HepG2 (cell line): Measurements from ENCODE around the gene SELENOW. TPM values are rescaled to one million over a fixed set of nuclear protein-coding genes. Genes with fewer than 3 reads are reported as not detected.
"Not testable (repeated sequence)": the region's sequence is repeated elsewhere in the genome, so short reads cannot be mapped to it uniquely, and the experiment has no call there.

Experiments
- ATAC-seq: fragments of 200-7000 bp; cut with Tn5 transposase; 3 replicates; pipeline ENCODE4 v1.9.1; 2020; ENCODE audit warnings: mild to moderate bottlenecking, moderate library complexity
- BruUV-seq: library from RNA; stranded (reverse); fragments of 400-500 nt; replicated peaks from 2 replicates; lab custom pipeline; 2021; lab: Mats Ljungman, UMichigan
- CTCF ChIA-PET: fragments of 300-600 bp; formaldehyde crosslinking; extraction: SDS; loops from one replicate; lab custom pipeline; 2021; ENCODE audit warnings: low total read pairs, inconsistent platforms, low intra/inter-chr PET ratio; lab: Yijun Ruan, JAX
- POLR2A ChIA-PET: fragments of 350-600 bp; sonication (Branson Sonifier 250); formaldehyde crosslinking; loops from one replicate; lab custom pipeline; 2020; ENCODE audit warnings: antibody characterized with exemption, inconsistent platforms; lab: Yijun Ruan, JAX
- DNase-seq: peaks from one replicate; pipeline ENCODE4 v3.0.0-alpha.2; 2015; ENCODE audit warnings: low spot score
- FAIRE-seq: peaks from 3 replicates; lab custom pipeline; 2011; peaks lifted over from hg19 to GRCh38; lab: Jason Lieb, UNC
- H2AFZ ChIP-seq: one replicate; pipeline ENCODE4 v1.6.1; 2011; ENCODE audit warnings: low read length, inconsistent platforms
- H3K27ac ChIP-seq: fragments of 300-600 bp; 3 replicates; pipeline ENCODE4 v1.8.0; 2011; ENCODE audit warnings: mixed run types, mild to moderate bottlenecking, mixed read lengths, low read length, inconsistent platforms; ENCODE audit not compliant: insufficient read depth; ENCODE audit errors: extremely low read length
- H3K27me3 ChIP-seq, 2 experiments: fragments of 200-600 bp in 1 of 2; 2 replicates in 1 of 2; 3 replicates in 1 of 2; pipeline versions ENCODE4 v1.6.0 to v1.8.0; 2011; ENCODE audit warnings: low read length in 2 of 2, mild to moderate bottlenecking in 2 of 2, moderate library complexity in 2 of 2, inconsistent platforms in 1 of 2; ENCODE audit not compliant: insufficient read depth in 2 of 2, control insufficient read depth in 1 of 2
- H3K36me3 ChIP-seq, 2 experiments: fragments of 200-600 bp in 1 of 2; replicated peaks in 1 of 2; 2 replicates in 1 of 2; 3 replicates in 1 of 2; pipeline versions ENCODE4 v1.5.1 to v1.8.0; 2011; ENCODE audit warnings: low read length in 2 of 2, inconsistent platforms in 1 of 2; ENCODE audit not compliant: insufficient read depth in 2 of 2, control insufficient read depth in 1 of 2
- H3K4me1 ChIP-seq: 2 replicates; pipeline ENCODE4 v1.5.1; 2012; ENCODE audit warnings: low read length, inconsistent platforms; ENCODE audit not compliant: insufficient read depth
- H3K4me2 ChIP-seq: 2 replicates; pipeline ENCODE4 v1.6.0; 2011; ENCODE audit warnings: low read depth, low read length, inconsistent platforms
- H3K4me3 ChIP-seq, 3 experiments: fragments of 200-600 bp in 1 of 3; sonication (generic), shearing (Covaris generic) in 1 of 3; replicated peaks in 1 of 3; 2 replicates each; pipeline ENCODE4 v1.5.1; 2011 to 2016; ENCODE audit warnings: low read length in 3 of 3, inconsistent platforms in 2 of 3, low read depth in 2 of 3, mild to moderate bottlenecking in 2 of 3, control low read depth in 1 of 3, mixed read lengths in 1 of 3; ENCODE audit not compliant: insufficient read depth in 1 of 3
- H3K79me2 ChIP-seq: one replicate; pipeline ENCODE4 v1.6.1; 2011; ENCODE audit warnings: low read length, inconsistent platforms; ENCODE audit not compliant: insufficient read depth
- H3K9ac ChIP-seq: 2 replicates; pipeline ENCODE4 v1.6.0; 2011; ENCODE audit warnings: mild to moderate bottlenecking, low read depth, low read length, inconsistent platforms; ENCODE audit not compliant: insufficient read depth
- H3K9me3 ChIP-seq: 2 replicates; pipeline ENCODE4 v1.5.1; 2012; ENCODE audit warnings: mild to moderate bottlenecking, low read length
- H4K20me1 ChIP-seq: 2 replicates; pipeline ENCODE4 v1.6.0; 2011; ENCODE audit warnings: inconsistent platforms, mild to moderate bottlenecking, low read length, moderate library complexity; ENCODE audit not compliant: insufficient read depth
- ARNT2 ChIP-seq: sonication (generic); formaldehyde crosslinking; IDR thresholded peaks from 2 replicates; pipeline ENCODE4 v1.8.0; 2022; ENCODE audit warnings: mild to moderate bottlenecking, low read depth, missing genetic modification reagents, moderate library complexity
- HIC2 ChIP-seq: sonication (generic); formaldehyde crosslinking; IDR thresholded peaks from 2 replicates; pipeline ENCODE4 v1.9.0; 2022; ENCODE audit warnings: low read depth, missing genetic modification reagents
- NAIF1 ChIP-seq: sonication (generic); formaldehyde crosslinking; IDR thresholded peaks from 2 replicates; pipeline ENCODE4 v1.5.0; 2020; ENCODE audit warnings: mild to moderate bottlenecking, missing genetic modification reagents, borderline replicate concordance
- PAXIP1 ChIP-seq: sonication (generic); formaldehyde crosslinking; conservative IDR thresholded peaks from 2 replicates; pipeline ENCODE4 v1.4.0; 2020; ENCODE audit warnings: mild to moderate bottlenecking, missing genetic modification reagents, moderate library complexity
- ZNF121 ChIP-seq: sonication (generic); formaldehyde crosslinking; IDR thresholded peaks from 2 replicates; pipeline ENCODE4 v1.5.0; 2020; ENCODE audit warnings: mild to moderate bottlenecking, missing genetic modification reagents
- ZNF160 ChIP-seq: sonication (generic); formaldehyde crosslinking; IDR thresholded peaks from 2 replicates; pipeline ENCODE4 v1.8.0; 2022; ENCODE audit warnings: mild to moderate bottlenecking, inconsistent platforms, missing genetic modification reagents
- ZNF333 ChIP-seq: sonication (generic); formaldehyde crosslinking; IDR thresholded peaks from 2 replicates; pipeline ENCODE4 v1.4.0; 2020; ENCODE audit warnings: mild to moderate bottlenecking, missing genetic modification reagents, borderline replicate concordance
- ZNF563 ChIP-seq: sonication (generic); formaldehyde crosslinking; IDR thresholded peaks from 2 replicates; pipeline ENCODE4 v1.8.0; 2022; ENCODE audit warnings: mild to moderate bottlenecking, moderate library complexity, missing genetic modification reagents
- ZNF770 ChIP-seq: sonication (generic); formaldehyde crosslinking; IDR thresholded peaks from 2 replicates; pipeline ENCODE4 v1.5.0; 2020; ENCODE audit warnings: mild to moderate bottlenecking, missing genetic modification reagents
- WGBS: methylation state at CpG from one replicate; pipeline ENCODE4 v1.1.6; 2017; ENCODE audit warnings: low lambda C conversion rate; 5-methylcytosine and 5-hydroxymethylcytosine counted together
- in situ Hi-C: cut with HindIII; loops from 2 replicates; pipeline ENCODE4 v1.10.0; 2017; ENCODE audit warnings: low pct_unique_long_range_greater_than_20kb; ENCODE audit not compliant: extremely low pct_ligation_motif_present
- intact Hi-C: fragments of 100-400 bp; cut with micrococcal nuclease; formaldehyde crosslinking; loops from one replicate; pipeline ENCODE4 v1.10.0; 2022; ENCODE audit not compliant: unreplicated experiment
- polyA plus RNA-seq, 8 experiments: library from polyadenylated mRNA; depleted of rRNA in 3 of 8; stranded (reverse) in 7 of 8; unstranded in 1 of 8; fragments of >200 nt; fragmentation: Illumina TruSeq in 4 of 8; extraction: Trizol in 4 of 8; gene quantifications; 2 replicates each; pipeline versions ENCODE4 v1.2.1 to v1.2.3, GENCODE V29; 2011 to 2016; ENCODE audit warnings: low read depth in 4 of 8, missing spikeins in 1 of 8, mixed read lengths in 1 of 8; ENCODE audit not compliant: insufficient read depth in 1 of 8
- total RNA-seq, 5 experiments: library from RNA; depleted of rRNA; stranded (reverse); fragments of >200 nt; fragmentation: Illumina TruSeq; extraction: Trizol; gene quantifications; 2 replicates each; pipeline ENCODE4 v1.2.3, GENCODE V29; 2016; ENCODE audit warnings: low read depth in 1 of 5

The SELENOW gene
- total and polyA plus RNA-seq, 2 of the 13 experiments (the other 11 are each of a cell fraction or from before 2014, with no cell fraction given) = 50.3 to 64.7 TPM

- 0 out of 2 replicates have a peak, but pooled peaks have one; percentile 23 for TF ChIP-seq PAXIP1 (CRISPR knock-in tag)
Measured at GRCh38 chr19:47776568-47776967, 1.9 kb upstream of the SELENOW start (continued).

GRCh38 chr19:47777245-47778048 lies 1.1 kb upstream of the SELENOW start:
- ATAC-seq, intact Hi-C loops: not testable (repeated sequence)
- peak overlapping the region; percentile 94 for H3K4me2 ChIP-seq
- H3K36me3 ChIP-seq = peaks cover 0 to 15% of the 10 kb centered on the region in 2 experiments; a peak in 3 of 5 replicates
- TF ChIP-seq ZNF563 (CRISPR knock-in tag) (0 out of 2 replicates have a peak, but pooled peaks have one; percentile 19), HIC2 (CRISPR knock-in tag) (0 out of 2 replicates have a peak, but pooled peaks have one; percentile 2), ARNT2 (CRISPR knock-in tag) (peak; percentile 12; the same call in 1 of the 2 replicates), ZNF770 (peak; percentile 55; the same call in 1 of the 2 replicates), ZNF121 (CRISPR knock-in tag) (peak; percentile 96), ZNF333 (0 out of 2 replicates have a peak, but pooled peaks have one; percentile 10), ZNF160 (CRISPR knock-in tag) (0 out of 2 replicates have a peak, but pooled peaks have one; percentile 9), NAIF1 (0 out of 2 replicates have a peak, but pooled peaks have one; percentile 29)
- TF ChIP-seq, all 625 proteins: peak for 8; not testable (repeated sequence) for 617
- H2AFZ ChIP-seq, FAIRE-seq, H3K27me3 ChIP-seq, H3K9me3 ChIP-seq, in situ Hi-C loops, DNase-seq, CTCF ChIA-PET, H4K20me1 ChIP-seq: not testable (repeated sequence)
- Histone ChIP-seq H3K4me3 (peak overlapping the region; percentile 88 to 95 (median 93); a peak in 5 of 6 replicates), H3K79me2 (peaks cover 18% of the 10 kb centered on the region), H3K27ac (peak overlapping the region; percentile 91), H3K4me1 (peaks cover 54% of the 10 kb centered on the region), H3K9ac (peak overlapping the region; percentile 97)
- POLR2A ChIA-PET = interaction anchor here (0.8 kb wide), 1 partner anchor 14 kb away, joined by 3 read pairs; no protein-coding TSS in a partner anchor
- WGBS = 44% methylated on average over 18 of the region's 23 CpGs
- TSS peak; percentile 76 for BruUV-seq
